GM06990 (cell line): ENCODE measurements around the gene CHN2.
"Not testable (repeated sequence)": the region's sequence is repeated elsewhere in the genome, so short reads cannot be mapped to it uniquely, and the experiment has no call there.

ENCODE experiments used
- DNase-seq: peaks from one replicate; pipeline ENCODE4 v3.0.0-alpha.2; 2011; ENCODE audit not compliant: insufficient read length; ENCODE audit errors: extremely low read depth
- H3K27me3 ChIP-seq: replicated peaks from 2 replicates; pipeline ENCODE4 v1.6.0; 2011; ENCODE audit warnings: low read length; ENCODE audit not compliant: control insufficient read depth, insufficient read depth
- H3K36me3 ChIP-seq: 2 replicates; pipeline ENCODE4 v1.5.1; 2011; ENCODE audit warnings: low read length; ENCODE audit not compliant: control insufficient read depth, insufficient read depth
- H3K4me3 ChIP-seq: replicated peaks from 2 replicates; pipeline ENCODE4 v1.5.1; 2011; ENCODE audit warnings: low read depth, mild to moderate bottlenecking, control low read depth, low read length
- TF ChIP-seq, protein P1 (sequence below): IDR thresholded peaks from 2 replicates; pipeline ENCODE4 v1.5.1; 2011; ENCODE audit warnings: low read length, control low read depth, mild to moderate bottlenecking, inconsistent platforms; ENCODE audit not compliant: insufficient read depth, poor library complexity, severe bottlenecking

The CHN2 gene

DNA sequence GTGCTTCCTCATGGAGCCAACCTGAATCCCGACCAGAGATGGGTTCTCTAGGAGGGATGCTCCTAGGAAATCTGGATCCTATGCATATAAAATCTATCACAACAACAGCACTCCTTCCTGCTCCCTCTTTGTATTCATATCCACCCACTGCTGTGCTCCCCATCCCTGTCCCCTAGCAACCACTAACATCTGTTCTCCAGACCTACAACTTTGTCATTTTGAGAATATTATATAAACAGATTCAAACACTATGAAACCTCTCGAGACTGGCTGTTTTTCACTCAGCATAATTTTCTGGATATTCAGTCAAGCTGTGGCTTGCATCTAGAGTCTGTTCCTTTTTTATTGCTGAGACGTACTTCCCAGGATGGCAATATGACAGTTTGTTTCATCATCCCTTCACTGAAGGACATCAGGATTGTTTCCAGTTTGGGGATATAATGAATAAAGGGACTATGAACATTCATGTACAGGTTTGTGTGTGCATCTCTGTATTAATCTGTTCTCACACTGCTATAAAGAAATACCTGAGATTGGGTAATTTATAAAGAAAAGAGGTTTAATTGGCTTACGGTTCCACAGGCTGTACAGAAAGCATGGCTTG, 333.0 kb downstream of the CHN2 start:
- DNase-seq: no peak
- no peaks in the 10 kb centered on the region for H3K36me3 ChIP-seq
- no peaks in the 10 kb centered on the region for H3K27me3 ChIP-seq
- H3K4me3 ChIP-seq: no peak overlapping the region
- TF ChIP-seq, protein P1, sequence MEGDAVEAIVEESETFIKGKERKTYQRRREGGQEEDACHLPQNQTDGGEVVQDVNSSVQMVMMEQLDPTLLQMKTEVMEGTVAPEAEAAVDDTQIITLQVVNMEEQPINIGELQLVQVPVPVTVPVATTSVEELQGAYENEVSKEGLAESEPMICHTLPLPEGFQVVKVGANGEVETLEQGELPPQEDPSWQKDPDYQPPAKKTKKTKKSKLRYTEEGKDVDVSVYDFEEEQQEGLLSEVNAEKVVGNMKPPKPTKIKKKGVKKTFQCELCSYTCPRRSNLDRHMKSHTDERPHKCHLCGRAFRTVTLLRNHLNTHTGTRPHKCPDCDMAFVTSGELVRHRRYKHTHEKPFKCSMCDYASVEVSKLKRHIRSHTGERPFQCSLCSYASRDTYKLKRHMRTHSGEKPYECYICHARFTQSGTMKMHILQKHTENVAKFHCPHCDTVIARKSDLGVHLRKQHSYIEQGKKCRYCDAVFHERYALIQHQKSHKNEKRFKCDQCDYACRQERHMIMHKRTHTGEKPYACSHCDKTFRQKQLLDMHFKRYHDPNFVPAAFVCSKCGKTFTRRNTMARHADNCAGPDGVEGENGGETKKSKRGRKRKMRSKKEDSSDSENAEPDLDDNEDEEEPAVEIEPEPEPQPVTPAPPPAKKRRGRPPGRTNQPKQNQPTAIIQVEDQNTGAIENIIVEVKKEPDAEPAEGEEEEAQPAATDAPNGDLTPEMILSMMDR: no peak

- not testable (repeated sequence) for H3K27me3 ChIP-seq
These were observed 334.0 kb downstream of the CHN2 start for GRCh38 chr7:29528526-29528925.

More at GRCh38 chr7:29528526-29528925, 334.0 kb downstream of the CHN2 start:
- H3K36me3 ChIP-seq, DNase-seq, H3K4me3 ChIP-seq: not testable (repeated sequence)
